ENCODE data around the gene EFCAB8. TPM values are rescaled to one million over a fixed set of nuclear protein-coding genes. Genes with fewer than 3 reads are reported as not detected.
"Not testable (repeated sequence)": the region's sequence is repeated elsewhere in the genome, so short reads cannot be mapped to it uniquely, and the experiment has no call there.

The EFCAB8 gene
- total RNA-seq, 2 donors from 2014 or later = 0.32 to 1.8 TPM

GRCh38 chr20:32847964-32848363 lies 10.8 kb upstream of the EFCAB8 start:
- no peaks in the 10 kb centered on the region for H3K9me3 ChIP-seq (ENCODE audit: control insufficient read depth, low read length, poor library complexity, severe bottlenecking)
- Mint-ChIP-seq H3K4me1 (peaks cover 9% of the 10 kb centered on the region), H3K27me3 (no peaks in the 10 kb centered on the region), H3K36me3 (ENCODE audit: low read depth) (peaks cover 19% of the 10 kb centered on the region), H3K27ac (peak overlapping the region; percentile 45), H3K4me3 (no peak overlapping the region)
- ATAC-seq = no peak
- DNase-seq = no peak

- peaks cover 19% of the 10 kb centered on the region for H3K36me3 Mint-ChIP-seq (ENCODE audit: low read depth)
- H3K9me3 ChIP-seq (ENCODE audit: control insufficient read depth, low read length, poor library complexity, severe bottlenecking) = no peaks in the 10 kb centered on the region
- no peak overlapping the region for H3K27ac Mint-ChIP-seq
- no peak for ATAC-seq
- no peaks in the 10 kb centered on the region for H3K27me3 Mint-ChIP-seq
- peaks cover 9% of the 10 kb centered on the region for H3K4me1 Mint-ChIP-seq
- no peak overlapping the region for H3K4me3 Mint-ChIP-seq
- no peak for DNase-seq
Observed at GRCh38 chr20:32848846-32849245, 9.9 kb upstream of the EFCAB8 start.

- H3K27ac Mint-ChIP-seq = peak overlapping the region; percentile 14
- no peaks in the 10 kb centered on the region for H3K27me3 Mint-ChIP-seq
- no peaks in the 10 kb centered on the region for H3K9me3 ChIP-seq (ENCODE audit: control insufficient read depth, low read length, poor library complexity, severe bottlenecking)
- DNase-seq (no peak), ATAC-seq (no peak)
- no peak overlapping the region for H3K4me3 Mint-ChIP-seq
- H3K4me1 Mint-ChIP-seq = peaks cover 6% of the 10 kb centered on the region
- peaks cover 19% of the 10 kb centered on the region for H3K36me3 Mint-ChIP-seq (ENCODE audit: low read depth)
Observed at GRCh38 chr20:32849577-32849976, 9.1 kb upstream of the EFCAB8 start.

- peaks cover 20% of the 10 kb centered on the region for H3K4me1 Mint-ChIP-seq
- peak overlapping the region; percentile 41 for H3K27ac Mint-ChIP-seq
- DNase-seq (no peak), ATAC-seq (no peak)
- H3K9me3 ChIP-seq (ENCODE audit: control insufficient read depth, low read length, poor library complexity, severe bottlenecking) = no peaks in the 10 kb centered on the region
- H3K36me3 Mint-ChIP-seq (ENCODE audit: low read depth) = peaks cover 6% of the 10 kb centered on the region
- no peaks in the 10 kb centered on the region for H3K27me3 Mint-ChIP-seq
- H3K4me3 Mint-ChIP-seq = peak overlapping the region; percentile 73
Observed at GRCh38 chr20:32855387-32855786, 3.3 kb upstream of the EFCAB8 start.

GRCh38 chr20:32858189-32858588 lies 534 bp upstream of the EFCAB8 start:
- peaks cover 6% of the 10 kb centered on the region for H3K36me3 Mint-ChIP-seq (ENCODE audit: low read depth)

GRCh38 chr20:32861446-32861845 lies 2.7 kb downstream of the EFCAB8 start:
- Mint-ChIP-seq H3K4me1 (peaks cover 23% of the 10 kb centered on the region), H3K4me3 (no peak overlapping the region), H3K36me3 (ENCODE audit: low read depth) (peaks cover 4% of the 10 kb centered on the region), H3K27ac (no peak overlapping the region), H3K27me3 (no peaks in the 10 kb centered on the region)
- no peaks in the 10 kb centered on the region for H3K9me3 ChIP-seq (ENCODE audit: control insufficient read depth, low read length, poor library complexity, severe bottlenecking)
- ATAC-seq (no peak), DNase-seq (no peak)

More at GRCh38 chr20:32858189-32858588, 534 bp upstream of the EFCAB8 start:
- no peak for DNase-seq
- peak overlapping the region; percentile 89 for H3K27ac Mint-ChIP-seq
- H3K4me1 Mint-ChIP-seq = peaks cover 25% of the 10 kb centered on the region
- no peak overlapping the region for H3K4me3 Mint-ChIP-seq
- no peak for ATAC-seq
- no peaks in the 10 kb centered on the region for H3K27me3 Mint-ChIP-seq
- H3K9me3 ChIP-seq (ENCODE audit: control insufficient read depth, low read length, poor library complexity, severe bottlenecking) = no peaks in the 10 kb centered on the region

GRCh38 chr20:32869562-32869961 lies 10.8 kb downstream of the EFCAB8 start:
- DNase-seq = no peak
- Mint-ChIP-seq H3K27me3 (no peaks in the 10 kb centered on the region), H3K4me1 (peaks cover 5% of the 10 kb centered on the region), H3K36me3 (ENCODE audit: low read depth) (no peaks in the 10 kb centered on the region), H3K27ac (no peak overlapping the region), H3K4me3 (no peak overlapping the region)
- ATAC-seq = no peak
- no peaks in the 10 kb centered on the region for H3K9me3 ChIP-seq (ENCODE audit: control insufficient read depth, low read length, poor library complexity, severe bottlenecking)

GRCh38 chr20:32870526-32870925 lies 11.8 kb downstream of the EFCAB8 start:
- not testable (repeated sequence) for H3K9me3 ChIP-seq (ENCODE audit: control insufficient read depth, low read length, poor library complexity, severe bottlenecking); DNase-seq; H3K27ac Mint-ChIP-seq; ATAC-seq; H3K27me3 Mint-ChIP-seq; H3K4me1 Mint-ChIP-seq; H3K36me3 Mint-ChIP-seq (ENCODE audit: low read depth); H3K4me3 Mint-ChIP-seq

- ATAC-seq (no peak), DNase-seq (no peak)
- no peaks in the 10 kb centered on the region for H3K4me1 Mint-ChIP-seq
- no peaks in the 10 kb centered on the region for H3K27me3 Mint-ChIP-seq
- H3K36me3 Mint-ChIP-seq (ENCODE audit: low read depth) = no peaks in the 10 kb centered on the region
- H3K27ac Mint-ChIP-seq = no peak overlapping the region
- H3K9me3 ChIP-seq (ENCODE audit: control insufficient read depth, low read length, poor library complexity, severe bottlenecking) = no peaks in the 10 kb centered on the region
- no peak overlapping the region for H3K4me3 Mint-ChIP-seq
Observed at GRCh38 chr20:32870985-32871384, 12.3 kb downstream of the EFCAB8 start.

- Mint-ChIP-seq H3K36me3 (ENCODE audit: low read depth) (no peaks in the 10 kb centered on the region), H3K27ac (no peak overlapping the region), H3K4me1 (no peaks in the 10 kb centered on the region), H3K27me3 (no peaks in the 10 kb centered on the region), H3K4me3 (no peak overlapping the region)
- no peak for DNase-seq
- no peaks in the 10 kb centered on the region for H3K9me3 ChIP-seq (ENCODE audit: control insufficient read depth, low read length, poor library complexity, severe bottlenecking)
- ATAC-seq = no peak
Observed at GRCh38 chr20:32871627-32872160, 13.0 kb downstream of the EFCAB8 start.

- H3K27ac Mint-ChIP-seq = peak overlapping the region; percentile 9
- H3K4me3 Mint-ChIP-seq = no peak overlapping the region
- no peaks in the 10 kb centered on the region for H3K36me3 Mint-ChIP-seq (ENCODE audit: low read depth)
- ATAC-seq = no peak
- DNase-seq = no peak
- no peaks in the 10 kb centered on the region for H3K4me1 Mint-ChIP-seq
- H3K9me3 ChIP-seq (ENCODE audit: control insufficient read depth, low read length, poor library complexity, severe bottlenecking) = no peaks in the 10 kb centered on the region
- H3K27me3 Mint-ChIP-seq = no peaks in the 10 kb centered on the region
Observed at GRCh38 chr20:32872266-32872665, 13.5 kb downstream of the EFCAB8 start.

- H3K27me3 Mint-ChIP-seq = no peaks in the 10 kb centered on the region
- H3K4me1 Mint-ChIP-seq = no peaks in the 10 kb centered on the region
- no peak overlapping the region for H3K4me3 Mint-ChIP-seq
- H3K9me3 ChIP-seq (ENCODE audit: control insufficient read depth, low read length, poor library complexity, severe bottlenecking) = no peaks in the 10 kb centered on the region
- no peak for ATAC-seq
- no peak overlapping the region for H3K27ac Mint-ChIP-seq
- DNase-seq = no peak
- no peaks in the 10 kb centered on the region for H3K36me3 Mint-ChIP-seq (ENCODE audit: low read depth)
Observed at GRCh38 chr20:32875673-32876072, 16.9 kb downstream of the EFCAB8 start.

- no peaks in the 10 kb centered on the region for H3K9me3 ChIP-seq (ENCODE audit: control insufficient read depth, low read length, poor library complexity, severe bottlenecking)
- ATAC-seq (no peak), DNase-seq (no peak)
- no peak overlapping the region for H3K4me3 Mint-ChIP-seq
- no peaks in the 10 kb centered on the region for H3K4me1 Mint-ChIP-seq
- H3K27me3 Mint-ChIP-seq = no peaks in the 10 kb centered on the region
- no peak overlapping the region for H3K27ac Mint-ChIP-seq
- H3K36me3 Mint-ChIP-seq (ENCODE audit: low read depth) = no peaks in the 10 kb centered on the region
Observed at GRCh38 chr20:32877507-32877906, 18.8 kb downstream of the EFCAB8 start.

GRCh38 chr20:32878820-32879219 lies 20.1 kb downstream of the EFCAB8 start:
- no peaks in the 10 kb centered on the region for H3K9me3 ChIP-seq (ENCODE audit: control insufficient read depth, low read length, poor library complexity, severe bottlenecking)
- DNase-seq (no peak), ATAC-seq (no peak)
- Mint-ChIP-seq H3K27me3 (no peaks in the 10 kb centered on the region), H3K36me3 (ENCODE audit: low read depth) (no peaks in the 10 kb centered on the region), H3K27ac (no peak overlapping the region), H3K4me1 (no peaks in the 10 kb centered on the region), H3K4me3 (no peak overlapping the region)

All from T-helper 17 cell (primary cell).